AG20443 (cell line): ENCODE data around the gene BRINP1.

Source experiments
- DNase-seq: peaks from one replicate; pipeline ENCODE4 v3.0.0; 2012; ENCODE audit warnings: low spot score, mixed read lengths

The BRINP1 gene

GRCh38 chr9:119282476-119283077 is 86.7 kb downstream of the BRINP1 start:
- DNase-seq = no peak

- DNase-seq = no peak
Measured at GRCh38 chr9:119280740-119281485, 88.3 kb downstream of the BRINP1 start.

GRCh38 chr9:119278171-119278570 is 91.1 kb downstream of the BRINP1 start:
- DNase-seq = no peak

GRCh38 chr9:119273984-119274665 is 95.1 kb downstream of the BRINP1 start:
- DNase-seq = no peak

- no peak for DNase-seq
Measured at GRCh38 chr9:119273325-119273904, 95.8 kb downstream of the BRINP1 start.

- no peak for DNase-seq
Measured at GRCh38 chr9:119272500-119273211, 96.6 kb downstream of the BRINP1 start.

GRCh38 chr9:119268985-119269384 is 100.2 kb downstream of the BRINP1 start:
- no peak for DNase-seq

- DNase-seq = no peak
Measured at GRCh38 chr9:119264165-119264564, 105.1 kb downstream of the BRINP1 start.

- DNase-seq = no peak
Measured at GRCh38 chr9:119257592-119257991, 111.6 kb downstream of the BRINP1 start.

GRCh38 chr9:119255116-119255515 is 114.1 kb downstream of the BRINP1 start:
- DNase-seq = no peak

GRCh38 chr9:119252671-119253299 is 116.5 kb downstream of the BRINP1 start:
- DNase-seq = no peak

GRCh38 chr9:119251936-119252335 is 117.3 kb downstream of the BRINP1 start:
- DNase-seq = no peak

GRCh38 chr9:119250730-119251129 is 118.5 kb downstream of the BRINP1 start:
- no peak for DNase-seq

- no peak for DNase-seq
Measured at GRCh38 chr9:119240546-119240945, 128.7 kb downstream of the BRINP1 start.

GRCh38 chr9:119234636-119235035 is 134.6 kb downstream of the BRINP1 start:
- DNase-seq = no peak

- DNase-seq = no peak
Measured at GRCh38 chr9:119227422-119227821, 141.8 kb downstream of the BRINP1 start.

GRCh38 chr9:119224431-119224830 is 144.8 kb downstream of the BRINP1 start:
- no peak for DNase-seq

- peak; percentile 44 for DNase-seq
Measured at GRCh38 chr9:119221276-119221675, 148.0 kb downstream of the BRINP1 start.

- no peak for DNase-seq
Measured at GRCh38 chr9:119218293-119218692, 150.9 kb downstream of the BRINP1 start.

- peak; percentile 20 for DNase-seq
Measured at GRCh38 chr9:119216651-119217331, 152.4 kb downstream of the BRINP1 start.

- no peak for DNase-seq
Measured at GRCh38 chr9:119215651-119216050, 153.6 kb downstream of the BRINP1 start.
